A549 (cell line): ENCODE data around the gene ZNF618. TPM values are rescaled to one million over a fixed set of nuclear protein-coding genes. Genes with fewer than 3 reads are reported as not detected.

ENCODE experiments used
- ATAC-seq, 2 experiments: fragments of 200-7000 bp in 1 of 2; fragments of >200 bp in 1 of 2; cut with Nextera tagmentation in 1 of 2; cut with Tn5 transposase in 1 of 2; 3 replicates each; pipeline versions ENCODE4 v1.8.0 to v1.9.1; 2018 to 2020; ENCODE audit warnings: mild to moderate bottlenecking in 1 of 2, moderate library complexity in 1 of 2
- CTCF ChIA-PET: fragments of 300-600 bp; sonication (Branson Sonifier 250); formaldehyde crosslinking; extraction: SDS; loops from one replicate; lab custom pipeline; 2021; ENCODE audit warnings: antibody characterized with exemption, inconsistent platforms; lab: Yijun Ruan, JAX
- POLR2A ChIA-PET: fragments of 350-600 bp; formaldehyde crosslinking; extraction: SDS; loops from one replicate; lab custom pipeline; 2021; ENCODE audit warnings: antibody characterized with exemption, inconsistent platforms; lab: Yijun Ruan, JAX
- DNase-seq, 2 experiments: peaks; one replicate each; pipeline versions ENCODE4 v3.0.0 to v3.0.0-alpha.2; 2011 to 2016; ENCODE audit warnings: low read depth in 1 of 2, low spot score in 1 of 2
- FAIRE-seq: peaks from 2 replicates; lab custom pipeline; 2011; peaks lifted over from hg19 to GRCh38; lab: Jason Lieb, UNC
- H3K27ac ChIP-seq, 2 experiments: fragments of >200 bp; sonication (Bioruptor Twin); formaldehyde crosslinking; 3 replicates each; pipeline ENCODE4 v1.5.1; 2016 to 2017
- H3K4me1 ChIP-seq: fragments of >200 bp; sonication (Bioruptor Twin); formaldehyde crosslinking; 3 replicates; pipeline ENCODE4 v1.6.1; 2016
- H3K4me2 ChIP-seq: fragments of >200 bp; sonication (Bioruptor Twin); formaldehyde crosslinking; 3 replicates; pipeline ENCODE4 v1.6.1; 2016
- H3K4me3 ChIP-seq: fragments of >200 bp; sonication (Bioruptor Twin); formaldehyde crosslinking; 3 replicates; pipeline ENCODE4 v1.5.1; 2016
- H3K9me3 ChIP-seq: fragments of >200 bp; sonication (Bioruptor Twin); formaldehyde crosslinking; 3 replicates; pipeline ENCODE4 v1.6.1; 2016
- BHLHE40 ChIP-seq: IDR thresholded peaks from 2 replicates; pipeline ENCODE4 v1.6.1; 2012; ENCODE audit warnings: low read depth, low read length, inconsistent platforms
- CBX2 ChIP-seq: fragments of 200-600 bp; sonication (generic); IDR thresholded peaks from 2 replicates; pipeline ENCODE4 v1.6.1; 2016; ENCODE audit warnings: low read depth, mild to moderate bottlenecking, borderline replicate concordance
- CHD2 ChIP-seq: fragments of 150-350 bp; IDR thresholded peaks from 2 replicates; pipeline ENCODE4 v1.6.1; 2014; ENCODE audit warnings: low read length; ENCODE audit not compliant: partially characterized antibody
- EHF ChIP-seq: fragments of 250-450 bp; sonication (Bioruptor Pico); IDR thresholded peaks from 2 replicates; pipeline ENCODE4 v1.5.0; 2020; ENCODE audit warnings: mild to moderate bottlenecking
- EHMT2 ChIP-seq: fragments of 200-600 bp; sonication (generic); IDR thresholded peaks from 2 replicates; pipeline ENCODE4 v1.6.1; 2016; ENCODE audit warnings: antibody characterized with exemption, low read depth, mild to moderate bottlenecking, moderate library complexity
- EP300 ChIP-seq, 2 experiments: fragments of >200 bp; sonication (Bioruptor Twin); formaldehyde crosslinking; IDR thresholded peaks; 2 replicates in 1 of 2; 3 replicates in 1 of 2; pipeline ENCODE4 v1.6.1; 2016 to 2017
- ESRRA ChIP-seq: fragments of 150-350 bp; IDR thresholded peaks from 2 replicates; pipeline ENCODE4 v1.6.1; 2014; ENCODE audit warnings: mild to moderate bottlenecking, low read length, borderline replicate concordance
- FOSL2 ChIP-seq, 2 experiments: fragments of 450-650 bp in 1 of 2; fragments of >200 bp in 1 of 2; sonication (Bioruptor Twin) in 1 of 2; formaldehyde crosslinking; IDR thresholded peaks; 2 replicates each; pipeline versions ENCODE4 v1.5.0 to v1.6.1; 2016 to 2020; ENCODE audit warnings: mild to moderate bottlenecking in 1 of 2, moderate library complexity in 1 of 2
- FOXS1 ChIP-seq: fragments of 250-450 bp; sonication (Bioruptor Pico); IDR thresholded peaks from 2 replicates; pipeline ENCODE4 v1.5.0; 2020; ENCODE audit warnings: mild to moderate bottlenecking, moderate library complexity
- GATA3 ChIP-seq: IDR thresholded peaks from 2 replicates; pipeline ENCODE4 v1.6.1; 2012; ENCODE audit warnings: borderline replicate concordance
- JUN ChIP-seq, 2 experiments: fragments of >200 bp; sonication (Bioruptor Twin); formaldehyde crosslinking; IDR thresholded peaks; 2 replicates in 1 of 2; 3 replicates in 1 of 2; pipeline ENCODE4 v1.6.1; 2016 to 2017
- KDM5A ChIP-seq: fragments of 200-600 bp; sonication (generic); IDR thresholded peaks from 2 replicates; pipeline ENCODE4 v1.6.1; 2016; ENCODE audit warnings: antibody characterized with exemption, mild to moderate bottlenecking
- MAFK ChIP-seq: fragments of 450-650 bp; IDR thresholded peaks from 2 replicates; pipeline ENCODE4 v1.6.1; 2014; ENCODE audit not compliant: partially characterized antibody
- MAZ ChIP-seq: fragments of 150-350 bp; IDR thresholded peaks from 2 replicates; pipeline ENCODE4 v1.6.1; 2014; ENCODE audit warnings: antibody characterized with exemption, low read depth, low read length, borderline replicate concordance
- MYC ChIP-seq: IDR thresholded peaks from 2 replicates; pipeline ENCODE4 v1.6.1; 2012; ENCODE audit warnings: mild to moderate bottlenecking, inconsistent platforms, low read length, improper control_type of control experiment, borderline replicate concordance
- POLR2AphosphoS2 ChIP-seq: conservative IDR thresholded peaks from 2 replicates; pipeline ENCODE4 v1.6.1; 2012; ENCODE audit warnings: low read length, improper control_type of control experiment, inconsistent platforms
- RAD21 ChIP-seq, 2 experiments: fragments of >200 bp in 1 of 2; sonication (Bioruptor Twin) in 1 of 2; formaldehyde crosslinking in 1 of 2; IDR thresholded peaks in 1 of 2; conservative IDR thresholded peaks in 1 of 2; 2 replicates in 1 of 2; 3 replicates in 1 of 2; pipeline ENCODE4 v1.6.1; 2012 to 2018; ENCODE audit warnings: inconsistent platforms in 1 of 2
- RARB ChIP-seq: fragments of 250-450 bp; sonication (Bioruptor Pico); IDR thresholded peaks from 2 replicates; pipeline ENCODE4 v1.8.0; 2021; ENCODE audit warnings: mild to moderate bottlenecking, moderate library complexity
- RFX5 ChIP-seq: fragments of 450-650 bp; IDR thresholded peaks from 2 replicates; pipeline ENCODE4 v1.7.1; 2014; ENCODE audit warnings: antibody characterized with exemption, mild to moderate bottlenecking, moderate library complexity
- TFCP2L1 ChIP-seq: fragments of 250-450 bp; sonication (Bioruptor Pico); IDR thresholded peaks from 2 replicates; pipeline ENCODE4 v1.5.0; 2021; ENCODE audit warnings: mild to moderate bottlenecking
- TP53 ChIP-seq: fragments of 250-450 bp; sonication (Bioruptor Pico); IDR thresholded peaks from 2 replicates; pipeline ENCODE4 v1.5.0; 2021; ENCODE audit warnings: mild to moderate bottlenecking, moderate library complexity
- ZC3H11A ChIP-seq: fragments of 450-650 bp; IDR thresholded peaks from 2 replicates; pipeline ENCODE4 v1.6.1; 2014; ENCODE audit warnings: antibody characterized with exemption, mild to moderate bottlenecking
- ZNF302 ChIP-seq: fragments of 250-450 bp; sonication (Bioruptor Pico); IDR thresholded peaks from 2 replicates; pipeline ENCODE4 v1.9.0; 2021; ENCODE audit warnings: inconsistent platforms, mild to moderate bottlenecking, moderate library complexity
- ZSCAN20 ChIP-seq: fragments of 250-450 bp; sonication (Bioruptor Pico); IDR thresholded peaks from 2 replicates; pipeline ENCODE4 v1.8.0; 2022; ENCODE audit warnings: mild to moderate bottlenecking, moderate library complexity
- WGBS: methylation state at CpG from one replicate; pipeline ENCODE4 v1.1.6; 2017; ENCODE audit errors: missing lambda C conversion rate; 5-methylcytosine and 5-hydroxymethylcytosine counted together
- polyA plus RNA-seq, 4 experiments: library from polyadenylated mRNA; depleted of rRNA in 3 of 4; stranded (reverse); fragments of >200 nt; fragmentation: RNase III in 1 of 4; extraction: RNeasy Plus Mini Kit Qiagen cat#74134 plus additional on column Dnase treatment in 1 of 4; gene quantifications; 2 replicates in 3 of 4; 3 replicates in 1 of 4; pipeline ENCODE4 v1.2.3, GENCODE V29; 2011 to 2017
- TF ChIP-seq, protein P1 (sequence below): fragments of 250-450 bp; sonication (Bioruptor Pico); IDR thresholded peaks from 2 replicates; pipeline ENCODE4 v1.5.0; 2020; ENCODE audit warnings: low read depth, mild to moderate bottlenecking, moderate library complexity
- TF ChIP-seq, protein P2 (sequence below): fragments of 450-650 bp; IDR thresholded peaks from 2 replicates; pipeline ENCODE4 v1.6.1; 2014; ENCODE audit warnings: antibody characterized with exemption
- TF ChIP-seq, protein P3 (sequence below): IDR thresholded peaks from 2 replicates; pipeline ENCODE4 v1.6.1; 2012; ENCODE audit warnings: low read depth, borderline replicate concordance
- TF ChIP-seq, protein P4 (sequence below): IDR thresholded peaks from 2 replicates; pipeline ENCODE4 v1.6.1; 2012
- TF ChIP-seq, protein P5 (sequence below): IDR thresholded peaks from 2 replicates; pipeline ENCODE4 v1.6.1; 2012
- TF ChIP-seq, protein P6 (sequence below): fragments of 200-600 bp; sonication (generic); IDR thresholded peaks from 2 replicates; pipeline ENCODE4 v1.6.1; 2016; ENCODE audit warnings: antibody characterized with exemption, mild to moderate bottlenecking, moderate library complexity

The ZNF618 gene
- polyA plus RNA-seq, 2 of the 4 experiments (the other 2 are of a cell fraction), result 9.0 to 10.0 TPM

DNA sequence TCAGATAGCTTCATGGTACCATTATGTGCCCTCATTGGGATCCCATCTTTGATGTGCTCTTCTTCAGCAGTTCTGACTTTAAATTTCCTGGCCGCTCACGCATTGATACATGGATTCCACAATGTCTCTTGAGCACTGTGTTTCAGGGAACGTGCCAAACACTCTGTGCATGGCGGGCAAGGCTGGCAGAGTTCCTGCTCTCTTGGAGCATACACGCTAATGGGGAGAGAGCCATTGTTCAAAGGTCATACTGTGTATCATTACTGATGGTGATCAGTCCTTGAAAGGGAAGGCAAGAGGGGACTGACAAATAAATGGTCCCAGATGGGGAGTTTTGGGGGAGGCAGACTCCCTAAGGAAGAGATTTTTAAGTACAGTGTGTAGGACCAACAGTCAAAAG is 149.7 kb downstream of the ZNF618 start:
- no peaks in the 10 kb centered on the region for H3K4me1 ChIP-seq
- WGBS, result 93% methylated on average over 5 of the region's 5 CpGs
- no peak for FAIRE-seq
- no peak overlapping the region for H3K27ac ChIP-seq
- POLR2A ChIA-PET, result no interaction called here
- no peak overlapping the region for H3K4me3 ChIP-seq
- ATAC-seq, result no peak
- H3K9me3 ChIP-seq, result peaks cover 30% of the 10 kb centered on the region
- H3K4me2 ChIP-seq, result no peak overlapping the region
- DNase-seq, result no peak
- CTCF ChIA-PET, result interaction anchor here (1.9 to 3.8 kb wide), 2 partner anchors 8 to 12 kb away, joined by 4 to 20 read pairs; no protein-coding TSS in a partner anchor
- no peak for TF ChIP-seq KDM5A
- TF ChIP-seq RAD21 (conservative IDR thresholded peaks at IDR 0.05 in 1 of 2, IDR thresholded peaks at IDR 0.05 in 1 of 2), result no peak
- no peak for TF ChIP-seq ZC3H11A
- no peak for TF ChIP-seq TFCP2L1 (CRISPR knock-in tag)
- no peak for TF ChIP-seq CHD2
- no peak for TF ChIP-seq JUN (IDR thresholded peaks at IDR 0.05)
- TF ChIP-seq CBX2, result no peak
- TF ChIP-seq FOXS1 (CRISPR knock-in tag), result no peak
- TF ChIP-seq ZNF302 (CRISPR knock-in tag), result no peak
- no peak for TF ChIP-seq BHLHE40
- TF ChIP-seq EHF (CRISPR knock-in tag), result no peak
- no peak for TF ChIP-seq MAZ
- TF ChIP-seq, protein P1, sequence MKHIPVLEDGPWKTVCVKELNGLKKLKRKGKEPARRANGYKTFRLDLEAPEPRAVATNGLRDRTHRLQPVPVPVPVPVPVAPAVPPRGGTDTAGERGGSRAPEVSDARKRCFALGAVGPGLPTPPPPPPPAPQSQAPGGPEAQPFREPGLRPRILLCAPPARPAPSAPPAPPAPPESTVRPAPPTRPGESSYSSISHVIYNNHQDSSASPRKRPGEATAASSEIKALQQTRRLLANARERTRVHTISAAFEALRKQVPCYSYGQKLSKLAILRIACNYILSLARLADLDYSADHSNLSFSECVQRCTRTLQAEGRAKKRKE (CRISPR knock-in tag), result no peak
- no peak for TF ChIP-seq POLR2AphosphoS2
- TF ChIP-seq MYC, result no peak
- TF ChIP-seq, protein P2, sequence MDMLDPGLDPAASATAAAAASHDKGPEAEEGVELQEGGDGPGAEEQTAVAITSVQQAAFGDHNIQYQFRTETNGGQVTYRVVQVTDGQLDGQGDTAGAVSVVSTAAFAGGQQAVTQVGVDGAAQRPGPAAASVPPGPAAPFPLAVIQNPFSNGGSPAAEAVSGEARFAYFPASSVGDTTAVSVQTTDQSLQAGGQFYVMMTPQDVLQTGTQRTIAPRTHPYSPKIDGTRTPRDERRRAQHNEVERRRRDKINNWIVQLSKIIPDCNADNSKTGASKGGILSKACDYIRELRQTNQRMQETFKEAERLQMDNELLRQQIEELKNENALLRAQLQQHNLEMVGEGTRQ, result no peak
- no peak for TF ChIP-seq ESRRA

DNA sequence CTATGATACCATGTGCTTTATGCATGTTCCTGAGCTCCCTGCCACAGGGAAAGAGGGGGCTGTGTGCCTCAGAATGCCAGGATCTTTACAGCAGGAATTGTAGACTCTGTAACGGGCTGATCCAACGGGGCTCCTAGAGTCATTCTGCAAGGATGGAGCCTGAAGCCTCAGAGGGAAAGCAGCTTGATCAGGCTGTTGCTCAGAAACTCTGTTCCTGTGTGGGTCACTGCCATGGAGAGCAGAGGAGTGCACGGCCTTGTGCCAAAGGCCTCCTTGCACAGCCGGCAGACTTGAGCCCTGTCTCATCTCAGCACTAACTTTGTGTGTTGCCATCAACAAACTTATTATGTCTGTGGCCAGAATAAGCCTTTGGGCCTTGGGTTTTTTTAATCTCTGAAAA is 150.2 kb downstream of the ZNF618 start:
- DNase-seq (no peak), FAIRE-seq (no peak), ATAC-seq (no peak)
- ChIA-PET CTCF (interaction anchor here (1.9 kb wide), 1 partner anchor 12 kb away, joined by 4 read pairs; no protein-coding TSS in a partner anchor), POLR2A (no interaction called here)
- TF ChIP-seq ZSCAN20 (CRISPR knock-in tag), result no peak
- no peak for TF ChIP-seq CHD2
- no peak for TF ChIP-seq ESRRA
- no peak for TF ChIP-seq EHMT2
- TF ChIP-seq BHLHE40, result no peak
- no peak for TF ChIP-seq MAFK
- TF ChIP-seq TP53 (CRISPR knock-in tag), result no peak
- no peak for TF ChIP-seq GATA3
- TF ChIP-seq RAD21 (conservative IDR thresholded peaks at IDR 0.05 in 1 of 2, IDR thresholded peaks at IDR 0.05 in 1 of 2), result no peak
- no peak for TF ChIP-seq RFX5
- TF ChIP-seq EHF (CRISPR knock-in tag), result no peak
- TF ChIP-seq, protein P3, sequence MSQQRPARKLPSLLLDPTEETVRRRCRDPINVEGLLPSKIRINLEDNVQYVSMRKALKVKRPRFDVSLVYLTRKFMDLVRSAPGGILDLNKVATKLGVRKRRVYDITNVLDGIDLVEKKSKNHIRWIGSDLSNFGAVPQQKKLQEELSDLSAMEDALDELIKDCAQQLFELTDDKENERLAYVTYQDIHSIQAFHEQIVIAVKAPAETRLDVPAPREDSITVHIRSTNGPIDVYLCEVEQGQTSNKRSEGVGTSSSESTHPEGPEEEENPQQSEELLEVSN, result no peak
- TF ChIP-seq KDM5A, result no peak
- TF ChIP-seq FOSL2 (IDR thresholded peaks at IDR 0.05), result no peak
- TF ChIP-seq FOSL2 (CRISPR knock-in tag; IDR thresholded peaks at IDR 0.05), result no peak
- no peak for TF ChIP-seq EP300 (IDR thresholded peaks at IDR 0.05)
- no peak for TF ChIP-seq RARB (CRISPR knock-in tag)
- TF ChIP-seq, protein P4, sequence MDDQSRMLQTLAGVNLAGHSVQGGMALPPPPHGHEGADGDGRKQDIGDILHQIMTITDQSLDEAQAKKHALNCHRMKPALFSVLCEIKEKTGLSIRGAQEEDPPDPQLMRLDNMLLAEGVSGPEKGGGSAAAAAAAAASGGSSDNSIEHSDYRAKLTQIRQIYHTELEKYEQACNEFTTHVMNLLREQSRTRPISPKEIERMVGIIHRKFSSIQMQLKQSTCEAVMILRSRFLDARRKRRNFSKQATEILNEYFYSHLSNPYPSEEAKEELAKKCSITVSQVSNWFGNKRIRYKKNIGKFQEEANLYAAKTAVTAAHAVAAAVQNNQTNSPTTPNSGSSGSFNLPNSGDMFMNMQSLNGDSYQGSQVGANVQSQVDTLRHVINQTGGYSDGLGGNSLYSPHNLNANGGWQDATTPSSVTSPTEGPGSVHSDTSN, result no peak
- TF ChIP-seq, protein P5, sequence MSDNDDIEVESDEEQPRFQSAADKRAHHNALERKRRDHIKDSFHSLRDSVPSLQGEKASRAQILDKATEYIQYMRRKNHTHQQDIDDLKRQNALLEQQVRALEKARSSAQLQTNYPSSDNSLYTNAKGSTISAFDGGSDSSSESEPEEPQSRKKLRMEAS, result no peak
- TF ChIP-seq, protein P6, sequence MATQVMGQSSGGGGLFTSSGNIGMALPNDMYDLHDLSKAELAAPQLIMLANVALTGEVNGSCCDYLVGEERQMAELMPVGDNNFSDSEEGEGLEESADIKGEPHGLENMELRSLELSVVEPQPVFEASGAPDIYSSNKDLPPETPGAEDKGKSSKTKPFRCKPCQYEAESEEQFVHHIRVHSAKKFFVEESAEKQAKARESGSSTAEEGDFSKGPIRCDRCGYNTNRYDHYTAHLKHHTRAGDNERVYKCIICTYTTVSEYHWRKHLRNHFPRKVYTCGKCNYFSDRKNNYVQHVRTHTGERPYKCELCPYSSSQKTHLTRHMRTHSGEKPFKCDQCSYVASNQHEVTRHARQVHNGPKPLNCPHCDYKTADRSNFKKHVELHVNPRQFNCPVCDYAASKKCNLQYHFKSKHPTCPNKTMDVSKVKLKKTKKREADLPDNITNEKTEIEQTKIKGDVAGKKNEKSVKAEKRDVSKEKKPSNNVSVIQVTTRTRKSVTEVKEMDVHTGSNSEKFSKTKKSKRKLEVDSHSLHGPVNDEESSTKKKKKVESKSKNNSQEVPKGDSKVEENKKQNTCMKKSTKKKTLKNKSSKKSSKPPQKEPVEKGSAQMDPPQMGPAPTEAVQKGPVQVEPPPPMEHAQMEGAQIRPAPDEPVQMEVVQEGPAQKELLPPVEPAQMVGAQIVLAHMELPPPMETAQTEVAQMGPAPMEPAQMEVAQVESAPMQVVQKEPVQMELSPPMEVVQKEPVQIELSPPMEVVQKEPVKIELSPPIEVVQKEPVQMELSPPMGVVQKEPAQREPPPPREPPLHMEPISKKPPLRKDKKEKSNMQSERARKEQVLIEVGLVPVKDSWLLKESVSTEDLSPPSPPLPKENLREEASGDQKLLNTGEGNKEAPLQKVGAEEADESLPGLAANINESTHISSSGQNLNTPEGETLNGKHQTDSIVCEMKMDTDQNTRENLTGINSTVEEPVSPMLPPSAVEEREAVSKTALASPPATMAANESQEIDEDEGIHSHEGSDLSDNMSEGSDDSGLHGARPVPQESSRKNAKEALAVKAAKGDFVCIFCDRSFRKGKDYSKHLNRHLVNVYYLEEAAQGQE, result no peak
- Histone ChIP-seq H3K27ac (no peak overlapping the region), H3K9me3 (peaks cover 29% of the 10 kb centered on the region), H3K4me1 (no peaks in the 10 kb centered on the region), H3K4me2 (no peak overlapping the region), H3K4me3 (no peak overlapping the region)
- 91% methylated on average over 4 of the region's 4 CpGs for WGBS
